A549 treated with Hydrocortisone at 1 μM for 4 hours (cell line): ENCODE data around the gene EOLA1. TPM values are rescaled to one million over a fixed set of nuclear protein-coding genes. Genes with fewer than 3 reads are reported as not detected.

Experiments used
- total RNA-seq: library from RNA; stranded (reverse); fragments of 200-300 nt; extraction: Qiagen RNA extraction; gene quantifications from 5 replicates; pipeline ENCODE4 v1.2.3, GENCODE V29; 2022

EOLA1 gene
- 19.1 to 22.1 TPM (median 20.9 TPM) in 5 replicates for total RNA-seq

GRCh38 chrX:149540621-149541520 is at the start of gene EOLA1:
TSS of gene EOLA1 (plus strand) at chrX:149541012. CDS start at chrX:149545631, 4,619 bp downstream.

GRCh38 chrX:149504915-149505651 is 35.7 kb upstream of the EOLA1 start, which contains the start of gene IDS:
TSS of gene IDS (minus strand) at chrX:149505306. CDS start at chrX:149505137, 169 bp downstream.

GRCh38 chrX:149549701-149550100 is 8.9 kb downstream of the EOLA1 start, which contains the start of gene HSFX3:
TSS of gene HSFX3 (minus strand) at chrX:149549924. CDS start at chrX:149549852, 72 bp downstream.

GRCh38 chrX:149587359-149587758 is 46.5 kb downstream of the EOLA1 start, which contains the start of gene MAGEA9B:
TSS of gene MAGEA9B (minus strand) at chrX:149587459. CDS start at chrX:149583179, 4,280 bp downstream.

GRCh38 chrX:149595214-149595613 is 54.4 kb downstream of the EOLA1 start, which contains the start of gene HSFX2:
TSS of gene HSFX2 (minus strand) at chrX:149595314. CDS start at chrX:149594700, 614 bp downstream.

Other genes with a start within 250 kb of the EOLA1 start
- 91.2 to 99.9 TPM (median 95.5 TPM) in 5 replicates for gene IDS, start 35.7 kb upstream of the EOLA1 start, total RNA-seq
- gene HSFX3, start 8.9 kb downstream of the EOLA1 start, total RNA-seq: not detected in 5 replicates
- not detected in 5 replicates for gene MAGEA9B, start 46.4 kb downstream of the EOLA1 start, total RNA-seq
- 0.08 to 0.24 TPM (median 0.14 TPM) in 4 of 5 replicates, not detected in the other for gene HSFX2, start 54.3 kb downstream of the EOLA1 start, total RNA-seq
- gene TMEM185A, start 90.8 kb downstream of the EOLA1 start, total RNA-seq: 23.1 to 29.7 TPM (median 28.2 TPM) in 5 replicates
- gene MAGEA11, start 171.0 kb downstream of the EOLA1 start, total RNA-seq: 0.06 TPM in 1 of 5 replicates, not detected in the others
- 0.13 to 0.35 TPM (median 0.31 TPM) in 5 replicates for gene HSFX1, start 233.1 kb downstream of the EOLA1 start, total RNA-seq
- not detected in 5 replicates for gene MAGEA9, start 240.9 kb downstream of the EOLA1 start, total RNA-seq